ENCODE measurements around the gene LYL1.

LYL1 gene

GRCh38 chr19:13056052-13056660, 46.5 kb downstream of the LYL1 start:
- TF ChIP-seq ZFX (IDR thresholded peaks at IDR 0.05) (no peak), CTCF (conservative IDR thresholded peaks at IDR 0.05) (no peak)
- peak overlapping the region; percentile 68 for H3K27ac ChIP-seq

- no peak for TF ChIP-seq ZFX (IDR thresholded peaks at IDR 0.05)
- no peak for TF ChIP-seq CTCF (conservative IDR thresholded peaks at IDR 0.05)
- peak overlapping the region; percentile 68 for H3K27ac ChIP-seq
Observed at GRCh38 chr19:13055213-13056051, 47.2 kb downstream of the LYL1 start.

GRCh38 chr19:13054626-13055212, 47.9 kb downstream of the LYL1 start:
- peak overlapping the region; percentile 68 for H3K27ac ChIP-seq
- TF ChIP-seq ZFX (IDR thresholded peaks at IDR 0.05) (no peak), CTCF (conservative IDR thresholded peaks at IDR 0.05) (no peak)

GRCh38 chr19:13053761-13054625, 48.7 kb downstream of the LYL1 start:
- TF ChIP-seq CTCF (conservative IDR thresholded peaks at IDR 0.05): no peak
- TF ChIP-seq ZFX (IDR thresholded peaks at IDR 0.05): no peak
- H3K27ac ChIP-seq: peak overlapping the region; percentile 68

GRCh38 chr19:13053238-13053637, 49.4 kb downstream of the LYL1 start:
- peak overlapping the region; percentile 68 for H3K27ac ChIP-seq
- TF ChIP-seq CTCF (conservative IDR thresholded peaks at IDR 0.05): no peak
- no peak for TF ChIP-seq ZFX (IDR thresholded peaks at IDR 0.05)

- TF ChIP-seq ZFX (IDR thresholded peaks at IDR 0.05) (no peak), CTCF (conservative IDR thresholded peaks at IDR 0.05) (no peak)
- H3K27ac ChIP-seq: peak overlapping the region; percentile 68
Observed at GRCh38 chr19:13052447-13053175, 50.0 kb downstream of the LYL1 start.

Data from C4-2B (cell line).